Left ventricle myocardium inferior (tissue), 1 donor: ENCODE measurements around the gene AKAP8L. TPM values are rescaled to one million over a fixed set of nuclear protein-coding genes. Genes with fewer than 3 reads are reported as not detected.

Experiments used
- DNase-seq: peaks from one replicate; pipeline ENCODE4 v3.0.0-alpha.2; 2020
- H3K27ac ChIP-seq: fragments of 200-600 bp; replicated peaks from 2 replicates; pipeline ENCODE4 v1.8.0; 2021
- H3K27me3 ChIP-seq: fragments of 200-600 bp; 2 replicates; pipeline ENCODE4 v1.8.0; 2021; ENCODE audit warnings: low read depth
- H3K36me3 ChIP-seq: fragments of 200-600 bp; 2 replicates; pipeline ENCODE4 v1.8.0; 2021
- H3K4me1 ChIP-seq: fragments of 200-600 bp; 2 replicates; pipeline ENCODE4 v1.8.0; 2021
- H3K4me3 ChIP-seq: fragments of 200-600 bp; 2 replicates; pipeline ENCODE4 v1.8.0; 2021; ENCODE audit warnings: mild to moderate bottlenecking, moderate library complexity
- H3K9me3 ChIP-seq: fragments of 200-600 bp; replicated peaks from 2 replicates; pipeline ENCODE4 v1.8.0; 2021
- CTCF ChIP-seq: fragments of 200-600 bp; IDR thresholded peaks from 2 replicates; pipeline ENCODE4 v1.8.0; 2021; ENCODE audit warnings: antibody characterized with exemption, mild to moderate bottlenecking, borderline replicate concordance
- intact Hi-C: fragments of 100-400 bp; cut with micrococcal nuclease; formaldehyde crosslinking; loops from one replicate; pipeline ENCODE4 v1.11.0; 2022
- total RNA-seq: library from RNA; stranded (reverse); fragmentation: NEBNext Ultra II Directional; extraction: Animal tissue kit (Norgen Biotek cat#: 25700); gene quantifications from one replicate; pipeline ENCODE4 v1.2.1, GENCODE V29; 2021
- donor health status: DM: no; HTN: yes; CAD: no; lungs with severe emphysema.

The AKAP8L gene
- total RNA-seq, 1 donor from 2014 or later: 74.5 TPM

- H3K27me3 ChIP-seq: no peaks in the 10 kb centered on the region
- H3K9me3 ChIP-seq: no peaks in the 10 kb centered on the region
- no peak for TF ChIP-seq CTCF
- intact Hi-C loops: no loop called here
- no peak for DNase-seq
- peaks cover 93% of the 10 kb centered on the region for H3K4me1 ChIP-seq
- peak overlapping the region; percentile 30 for H3K4me3 ChIP-seq
- H3K36me3 ChIP-seq: peaks cover 32% of the 10 kb centered on the region
- H3K27ac ChIP-seq: peak overlapping the region; percentile 80
Measured at GRCh38 chr19:15404097-15404779, 14.6 kb downstream of the AKAP8L start.

DNA sequence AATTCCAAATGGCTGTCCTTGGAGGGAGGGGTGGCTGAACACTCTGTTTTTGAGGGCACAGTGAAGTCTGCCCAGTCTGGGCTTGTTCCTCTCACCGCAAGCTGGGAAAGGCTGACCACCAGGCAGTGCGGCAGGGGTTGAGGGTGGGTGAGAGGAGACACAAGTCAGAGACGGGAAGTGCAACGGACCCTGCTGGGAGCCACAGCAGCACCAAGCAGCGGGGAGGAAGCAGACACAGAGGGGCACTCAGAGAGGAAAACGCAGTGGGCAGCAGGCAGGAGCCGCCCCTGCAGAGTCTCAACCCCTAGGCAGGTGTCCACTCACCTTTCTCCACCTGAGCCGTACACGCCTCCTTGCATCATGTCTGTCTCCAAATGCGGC, 15.6 kb downstream of the AKAP8L start:
- Histone ChIP-seq H3K4me1 (peaks cover 88% of the 10 kb centered on the region), H3K27ac (peak overlapping the region; percentile 80), H3K9me3 (no peaks in the 10 kb centered on the region), H3K4me3 (peak overlapping the region; percentile 30), H3K36me3 (peaks cover 41% of the 10 kb centered on the region), H3K27me3 (no peaks in the 10 kb centered on the region)
- no peak for TF ChIP-seq CTCF
- no peak for DNase-seq
- intact Hi-C loops: no loop called here

- no peaks in the 10 kb centered on the region for H3K27me3 ChIP-seq
- peaks cover 88% of the 10 kb centered on the region for H3K4me1 ChIP-seq
- no peaks in the 10 kb centered on the region for H3K9me3 ChIP-seq
- peak overlapping the region; percentile 36 for H3K4me3 ChIP-seq
- DNase-seq: peak; percentile 49
- H3K27ac ChIP-seq: peak overlapping the region; percentile 80
- no peak for TF ChIP-seq CTCF
- H3K36me3 ChIP-seq: peaks cover 47% of the 10 kb centered on the region
- intact Hi-C loops: no loop called here
Measured at GRCh38 chr19:15402411-15403150, 16.2 kb downstream of the AKAP8L start.

GRCh38 chr19:15401397-15401710, 17.4 kb downstream of the AKAP8L start:
- no peak for TF ChIP-seq CTCF
- H3K9me3 ChIP-seq: no peaks in the 10 kb centered on the region
- H3K27me3 ChIP-seq: no peaks in the 10 kb centered on the region
- peaks cover 84% of the 10 kb centered on the region for H3K4me1 ChIP-seq
- peaks cover 59% of the 10 kb centered on the region for H3K36me3 ChIP-seq
- intact Hi-C loops: no loop called here
- peak overlapping the region; percentile 80 for H3K27ac ChIP-seq
- no peak overlapping the region for H3K4me3 ChIP-seq
- no peak for DNase-seq

DNA sequence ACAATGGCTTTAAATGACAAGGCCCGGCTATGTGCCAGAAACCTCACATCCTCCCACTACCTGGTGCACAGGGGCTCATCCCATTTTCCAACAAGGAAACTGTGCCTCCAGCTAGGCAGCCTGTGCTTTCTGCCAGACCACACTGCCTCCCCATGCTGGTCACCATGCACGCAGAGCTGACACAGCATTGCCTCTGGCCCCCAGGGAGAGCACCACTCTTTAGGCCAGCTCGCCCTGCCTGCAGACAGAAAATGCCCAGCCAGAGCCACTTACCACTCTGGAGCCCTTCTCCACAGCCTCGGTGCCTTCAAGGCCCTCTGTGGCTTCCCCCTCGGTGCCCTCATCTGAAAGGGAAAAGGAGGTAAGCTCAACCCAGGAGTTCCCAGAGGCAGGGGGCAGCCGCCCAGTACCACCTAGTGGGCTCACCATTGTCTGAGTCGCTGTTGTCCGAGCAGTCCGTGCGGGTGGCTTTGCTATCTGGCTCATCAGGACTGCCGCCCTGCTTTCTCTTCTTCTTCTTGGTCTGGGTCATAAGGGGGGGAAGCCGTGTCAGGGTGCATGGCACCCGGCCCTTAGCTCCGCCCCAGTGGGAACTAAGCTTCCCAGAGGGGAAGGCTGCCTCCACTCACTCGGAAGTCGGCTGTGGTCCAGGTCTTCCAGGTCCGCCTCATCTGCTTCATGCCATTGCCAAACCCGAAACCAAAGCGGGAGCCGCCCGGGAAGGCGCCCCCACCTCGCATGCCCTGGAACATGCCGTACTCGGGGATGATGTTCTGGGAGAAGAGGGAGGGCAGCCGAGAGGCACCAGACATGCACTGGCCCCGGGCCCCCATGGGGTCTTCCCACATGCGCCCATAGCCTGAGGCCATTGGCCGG, 18.0 kb downstream of the AKAP8L start:
- Histone ChIP-seq H3K36me3 (peaks cover 64% of the 10 kb centered on the region), H3K9me3 (no peaks in the 10 kb centered on the region), H3K4me1 (peaks cover 79% of the 10 kb centered on the region), H3K27ac (peak overlapping the region; percentile 80), H3K4me3 (no peak overlapping the region), H3K27me3 (no peaks in the 10 kb centered on the region)
- intact Hi-C loops: no loop called here
- DNase-seq: no peak
- no peak for TF ChIP-seq CTCF
